Karpas-422 (cell line): Measurements from ENCODE around the gene TPD52L2. TPM values are rescaled to one million over a fixed set of nuclear protein-coding genes. Genes with fewer than 3 reads are reported as not detected.

ENCODE experiments used
- DNase-seq: peaks from one replicate; pipeline ENCODE4 v3.0.0-alpha.2; 2015
- H2AFZ ChIP-seq: fragments of 200-600 bp; sonication (generic); 2 replicates; pipeline ENCODE4 v1.6.1; 2014; ENCODE audit warnings: antibody characterized with exemption, low read length, mixed read lengths
- H3K27ac ChIP-seq: fragments of 200-600 bp; sonication (generic); 2 replicates; pipeline ENCODE4 v1.5.1; 2014; ENCODE audit warnings: mild to moderate bottlenecking, low read length, moderate library complexity
- H3K27me3 ChIP-seq: fragments of 200-600 bp; sonication (generic); 2 replicates; pipeline ENCODE4 v1.6.1; 2014; ENCODE audit warnings: low read length, mixed read lengths
- H3K36me3 ChIP-seq: fragments of 200-600 bp; sonication (generic); 2 replicates; pipeline ENCODE4 v1.6.1; 2014; ENCODE audit warnings: low read length, mixed read lengths; ENCODE audit not compliant: insufficient read depth
- H3K4me1 ChIP-seq: fragments of 200-600 bp; sonication (generic); 2 replicates; pipeline ENCODE4 v1.6.1; 2014; ENCODE audit warnings: mild to moderate bottlenecking, low read length, mixed read lengths
- H3K4me2 ChIP-seq: fragments of 200-600 bp; sonication (generic); 2 replicates; pipeline ENCODE4 v1.6.1; 2014; ENCODE audit warnings: low read length, low read depth, mild to moderate bottlenecking; ENCODE audit not compliant: poor library complexity, severe bottlenecking
- H3K4me3 ChIP-seq: fragments of 200-600 bp; sonication (generic); 2 replicates; pipeline ENCODE4 v1.5.1; 2014; ENCODE audit warnings: mild to moderate bottlenecking, antibody characterized with exemption, low read length, mixed read lengths
- H3K79me2 ChIP-seq: fragments of 200-600 bp; sonication (generic); 2 replicates; pipeline ENCODE4 v1.6.1; 2014; ENCODE audit warnings: mild to moderate bottlenecking, low read length, mixed read lengths
- H3K9ac ChIP-seq: fragments of 200-600 bp; sonication (generic); 2 replicates; pipeline ENCODE4 v1.6.0; 2014; ENCODE audit warnings: low read length
- H3K9me2 ChIP-seq: fragments of 200-600 bp; sonication (generic), shearing (Covaris generic); replicated peaks from 2 replicates; pipeline ENCODE4 v1.6.0; 2014; ENCODE audit warnings: mild to moderate bottlenecking, low read length, moderate library complexity; ENCODE audit not compliant: insufficient read depth
- H3K9me3 ChIP-seq: fragments of 300-700, 200-600 bp; sonication (generic); 2 replicates; pipeline ENCODE4 v1.6.1; 2014; ENCODE audit warnings: low read length, mixed read lengths
- H4K20me1 ChIP-seq: fragments of 200-600 bp; sonication (generic); 2 replicates; pipeline ENCODE4 v1.6.1; 2014; ENCODE audit warnings: mild to moderate bottlenecking, antibody characterized with exemption, low read length, low read depth; ENCODE audit not compliant: insufficient read depth
- total RNA-seq: library from RNA; depleted of rRNA; stranded (reverse); fragments of >200 nt; shearing (Covaris generic); gene quantifications from 2 replicates; pipeline ENCODE4 v1.2.3, GENCODE V29; 2014; ENCODE audit warnings: low replicate concordance

The TPD52L2 gene
- total RNA-seq, 1 experiment from 2014 or later: 25.9 TPM

DNA sequence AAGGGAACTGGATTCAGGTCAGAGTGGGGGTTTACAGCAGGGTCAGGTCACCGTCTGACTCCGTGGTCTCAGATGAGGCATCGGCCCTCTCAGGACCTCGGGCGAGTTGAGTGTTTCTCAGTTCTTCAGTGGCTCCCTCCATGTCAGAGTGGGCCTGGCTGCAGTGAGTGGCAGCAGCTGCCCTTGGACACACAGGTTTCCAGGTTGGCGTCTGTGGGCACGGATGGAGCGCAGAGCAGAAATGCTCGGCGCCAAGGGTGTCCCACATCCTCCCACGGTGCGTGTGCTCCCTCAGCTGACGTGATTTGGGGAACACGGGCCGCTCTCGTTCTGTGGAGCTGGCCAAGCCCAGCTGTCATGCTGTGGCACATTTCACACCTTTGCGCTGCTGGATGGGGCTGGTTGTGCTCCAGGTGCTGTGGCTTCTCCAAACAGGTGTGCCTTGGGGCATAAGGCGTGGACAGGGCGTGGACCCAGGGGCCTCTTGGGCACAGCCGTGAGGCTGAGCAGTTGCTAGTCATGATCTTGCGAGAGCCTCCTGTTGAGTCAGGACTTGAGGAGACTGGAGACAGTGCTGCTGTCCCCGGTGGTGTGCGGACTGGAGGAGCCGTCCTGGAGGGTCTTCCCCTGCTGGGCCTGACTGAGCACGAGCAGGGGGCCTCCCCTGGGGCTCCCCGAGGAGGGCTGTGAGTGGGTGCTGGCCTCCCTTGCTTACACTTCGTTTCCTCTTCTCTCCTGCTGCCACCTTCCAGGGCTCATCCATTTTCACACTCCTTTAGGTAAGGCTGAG is 20.4 kb downstream of the TPD52L2 start:
- DNase-seq: no peak
- Histone ChIP-seq H3K79me2 (peaks cover 2% of the 10 kb centered on the region; the same call in 1 of the 2 replicates), H3K9me3 (no peaks in the 10 kb centered on the region), H3K36me3 (peaks cover 4% of the 10 kb centered on the region; the same call in 1 of the 2 replicates), H3K9me2 (no peaks in the 10 kb centered on the region), H3K27ac (no peak overlapping the region), H3K4me3 (no peak overlapping the region), H4K20me1 (no peaks in the 10 kb centered on the region), H3K27me3 (no peaks in the 10 kb centered on the region), H3K9ac (no peak overlapping the region), H2AFZ (no peak overlapping the region), H3K4me1 (no peaks in the 10 kb centered on the region), H3K4me2 (no peak overlapping the region)

DNA sequence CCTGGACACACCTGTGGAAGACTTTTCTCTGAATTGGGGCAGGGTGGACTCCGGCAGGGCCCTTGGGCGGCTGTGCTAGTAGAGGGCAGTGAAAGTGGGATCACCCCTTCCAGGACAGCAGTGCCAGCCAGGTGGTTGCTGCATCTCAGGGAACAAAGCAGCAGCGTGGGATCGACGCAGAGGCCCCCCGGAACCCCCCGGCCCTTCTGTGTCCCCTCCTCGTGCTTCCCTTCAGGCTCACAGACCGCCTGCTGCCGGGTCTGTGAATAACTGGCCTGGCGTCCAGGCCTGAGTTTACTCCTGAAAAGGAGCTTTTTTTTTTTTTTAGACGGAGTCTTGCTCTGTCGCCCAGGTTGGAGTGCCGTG is 21.0 kb downstream of the TPD52L2 start:
- no peak overlapping the region for H2AFZ ChIP-seq
- H3K9ac ChIP-seq: no peak overlapping the region
- no peaks in the 10 kb centered on the region for H4K20me1 ChIP-seq
- no peak overlapping the region for H3K27ac ChIP-seq
- H3K27me3 ChIP-seq: no peaks in the 10 kb centered on the region
- H3K9me3 ChIP-seq: no peaks in the 10 kb centered on the region
- H3K9me2 ChIP-seq: no peaks in the 10 kb centered on the region
- no peak overlapping the region for H3K4me2 ChIP-seq
- H3K4me1 ChIP-seq: no peaks in the 10 kb centered on the region
- H3K36me3 ChIP-seq: peaks cover 4% of the 10 kb centered on the region
- peaks cover 2% of the 10 kb centered on the region; the same call in 1 of the 2 replicates for H3K79me2 ChIP-seq
- no peak for DNase-seq
- no peak overlapping the region for H3K4me3 ChIP-seq

DNA sequence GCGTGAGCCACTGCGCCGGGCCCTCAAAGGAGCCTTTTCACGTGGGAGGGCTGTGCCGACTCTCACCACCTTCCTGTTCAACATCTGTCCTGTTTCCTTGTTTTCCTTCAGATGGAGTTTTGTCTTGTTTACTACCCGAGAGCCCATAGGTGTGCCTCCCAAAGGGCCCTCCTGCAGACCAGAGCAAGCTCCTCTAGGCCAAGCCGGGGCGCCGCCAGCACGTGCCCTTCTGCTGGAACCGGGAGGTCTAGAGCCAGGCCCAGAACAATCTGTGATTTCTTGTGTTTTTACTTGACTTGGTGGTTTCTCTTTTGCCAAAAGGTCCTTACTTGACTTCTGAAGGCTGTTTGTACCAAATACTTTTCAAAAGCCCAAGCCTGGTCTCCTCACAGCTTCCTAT is 21.9 kb downstream of the TPD52L2 start:
- H3K9ac ChIP-seq: no peak overlapping the region
- H3K9me3 ChIP-seq: no peaks in the 10 kb centered on the region
- H3K79me2 ChIP-seq: peaks cover 2% of the 10 kb centered on the region; the same call in 1 of the 2 replicates
- no peak overlapping the region for H3K4me2 ChIP-seq
- H3K27me3 ChIP-seq: no peaks in the 10 kb centered on the region
- H3K27ac ChIP-seq: no peak overlapping the region
- no peaks in the 10 kb centered on the region for H3K4me1 ChIP-seq
- no peaks in the 10 kb centered on the region for H3K9me2 ChIP-seq
- H2AFZ ChIP-seq: no peak overlapping the region
- no peak for DNase-seq
- peaks cover 4% of the 10 kb centered on the region for H3K36me3 ChIP-seq
- H3K4me3 ChIP-seq: no peak overlapping the region
- H4K20me1 ChIP-seq: no peaks in the 10 kb centered on the region

DNA sequence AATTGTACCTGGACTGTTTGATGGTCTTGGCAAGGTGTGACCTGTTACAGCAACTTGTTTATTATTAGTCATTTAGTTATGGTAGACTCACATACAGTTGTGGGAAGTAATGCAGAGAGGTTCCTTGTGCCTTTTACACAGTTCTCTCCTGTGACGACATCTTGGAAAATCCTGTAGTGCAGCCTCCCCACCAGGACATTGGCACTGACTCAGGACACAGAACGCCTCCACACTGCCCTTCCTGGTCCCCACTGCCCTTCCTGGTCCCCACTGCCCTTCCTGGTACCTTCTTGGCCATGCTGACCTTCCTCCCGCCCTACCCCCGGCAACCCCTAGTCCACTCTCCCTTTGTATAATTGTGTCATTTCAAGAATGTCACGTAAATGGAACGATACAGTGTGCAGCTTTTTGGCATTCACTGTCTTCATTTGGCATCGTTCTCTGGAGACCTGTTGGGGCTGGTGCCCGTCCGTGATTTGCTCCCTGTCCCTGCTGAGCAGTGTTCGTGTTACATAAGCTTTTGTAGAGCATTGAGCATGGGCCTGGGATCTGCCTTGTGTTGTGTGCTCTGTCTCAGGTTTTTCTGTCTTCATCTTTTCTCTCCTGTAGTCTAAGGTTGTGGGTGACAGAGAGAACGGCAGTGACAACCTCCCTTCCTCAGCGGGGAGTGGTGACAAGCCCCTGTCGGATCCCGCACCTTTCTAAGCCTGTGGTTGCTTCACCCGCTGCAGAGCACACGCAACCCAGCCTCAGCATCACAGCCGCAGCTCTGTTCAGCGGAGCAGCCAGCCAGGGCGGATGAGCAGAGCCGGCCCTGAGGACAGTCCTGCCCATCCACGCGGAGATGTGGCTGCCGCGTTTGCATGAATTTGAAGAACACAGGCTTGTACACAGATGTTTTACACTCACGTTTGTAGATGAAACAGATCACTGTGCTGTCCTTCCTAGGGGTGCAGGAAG is 24.5 kb downstream of the TPD52L2 start:
- Histone ChIP-seq H4K20me1 (no peaks in the 10 kb centered on the region), H3K9me2 (no peaks in the 10 kb centered on the region), H3K27ac (no peak overlapping the region), H3K27me3 (no peaks in the 10 kb centered on the region), H3K9me3 (no peaks in the 10 kb centered on the region), H3K4me1 (0 out of 2 replicates have a peak, but pooled peaks cover 1% of the 10 kb centered on the region), H3K4me3 (no peak overlapping the region), H3K36me3 (peaks cover 4% of the 10 kb centered on the region), H3K79me2 (no peaks in the 10 kb centered on the region), H2AFZ (no peak overlapping the region), H3K4me2 (no peak overlapping the region), H3K9ac (no peak overlapping the region)
- no peak for DNase-seq

DNA sequence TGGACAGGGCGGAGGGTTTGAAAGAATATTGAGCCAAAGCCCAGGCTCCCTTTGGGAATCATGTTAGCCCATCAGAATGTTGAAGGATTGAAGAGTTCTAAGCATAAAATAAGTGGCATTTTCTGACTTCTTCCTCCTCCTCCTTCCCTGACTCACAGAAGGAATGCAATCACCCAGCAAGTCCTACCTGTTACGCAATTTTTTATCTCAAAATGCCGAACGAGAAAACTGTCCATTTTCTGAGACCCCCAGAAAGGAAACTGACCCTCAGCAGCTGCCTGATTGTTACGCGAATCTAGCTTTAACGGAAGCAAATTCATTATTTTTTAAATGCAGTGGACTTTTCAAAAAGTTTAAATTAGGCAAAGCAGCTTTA is 25.1 kb downstream of the TPD52L2 start:
- Histone ChIP-seq H2AFZ (no peak overlapping the region), H3K79me2 (no peaks in the 10 kb centered on the region), H3K4me2 (no peak overlapping the region), H4K20me1 (no peaks in the 10 kb centered on the region), H3K9me2 (no peaks in the 10 kb centered on the region), H3K27me3 (no peaks in the 10 kb centered on the region), H3K9me3 (no peaks in the 10 kb centered on the region), H3K4me1 (0 out of 2 replicates have a peak, but pooled peaks cover 3% of the 10 kb centered on the region), H3K4me3 (no peak overlapping the region), H3K36me3 (peaks cover 4% of the 10 kb centered on the region), H3K27ac (no peak overlapping the region), H3K9ac (no peak overlapping the region)
- no peak for DNase-seq

DNA sequence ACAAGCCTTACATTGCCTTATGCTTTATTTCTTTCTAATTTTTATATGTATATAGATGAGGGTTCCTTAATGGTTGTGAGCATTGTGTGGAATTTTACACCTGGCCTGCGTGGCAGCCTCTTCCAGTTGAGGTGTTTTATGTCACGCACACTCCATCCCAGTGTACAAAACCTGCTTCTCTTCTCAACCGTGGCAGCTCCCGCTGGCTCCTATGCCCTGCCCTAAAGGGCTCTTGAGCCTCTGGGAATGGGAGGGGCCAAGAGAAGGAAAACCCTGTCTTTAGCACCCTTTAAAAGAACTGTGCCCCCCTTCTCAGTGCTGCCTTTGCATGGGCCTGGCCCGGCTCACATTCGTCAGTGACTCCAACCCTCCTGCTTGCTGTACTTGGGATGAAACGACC is 25.5 kb downstream of the TPD52L2 start:
- Histone ChIP-seq H3K4me2 (no peak overlapping the region), H3K36me3 (peaks cover 4% of the 10 kb centered on the region), H3K9me2 (no peaks in the 10 kb centered on the region), H2AFZ (no peak overlapping the region), H3K9me3 (no peaks in the 10 kb centered on the region), H3K9ac (no peak overlapping the region), H3K4me3 (no peak overlapping the region), H3K4me1 (0 out of 2 replicates have a peak, but pooled peaks cover 3% of the 10 kb centered on the region), H4K20me1 (no peaks in the 10 kb centered on the region), H3K27me3 (no peaks in the 10 kb centered on the region), H3K27ac (no peak overlapping the region), H3K79me2 (peaks cover 2% of the 10 kb centered on the region)
- DNase-seq: no peak

DNA sequence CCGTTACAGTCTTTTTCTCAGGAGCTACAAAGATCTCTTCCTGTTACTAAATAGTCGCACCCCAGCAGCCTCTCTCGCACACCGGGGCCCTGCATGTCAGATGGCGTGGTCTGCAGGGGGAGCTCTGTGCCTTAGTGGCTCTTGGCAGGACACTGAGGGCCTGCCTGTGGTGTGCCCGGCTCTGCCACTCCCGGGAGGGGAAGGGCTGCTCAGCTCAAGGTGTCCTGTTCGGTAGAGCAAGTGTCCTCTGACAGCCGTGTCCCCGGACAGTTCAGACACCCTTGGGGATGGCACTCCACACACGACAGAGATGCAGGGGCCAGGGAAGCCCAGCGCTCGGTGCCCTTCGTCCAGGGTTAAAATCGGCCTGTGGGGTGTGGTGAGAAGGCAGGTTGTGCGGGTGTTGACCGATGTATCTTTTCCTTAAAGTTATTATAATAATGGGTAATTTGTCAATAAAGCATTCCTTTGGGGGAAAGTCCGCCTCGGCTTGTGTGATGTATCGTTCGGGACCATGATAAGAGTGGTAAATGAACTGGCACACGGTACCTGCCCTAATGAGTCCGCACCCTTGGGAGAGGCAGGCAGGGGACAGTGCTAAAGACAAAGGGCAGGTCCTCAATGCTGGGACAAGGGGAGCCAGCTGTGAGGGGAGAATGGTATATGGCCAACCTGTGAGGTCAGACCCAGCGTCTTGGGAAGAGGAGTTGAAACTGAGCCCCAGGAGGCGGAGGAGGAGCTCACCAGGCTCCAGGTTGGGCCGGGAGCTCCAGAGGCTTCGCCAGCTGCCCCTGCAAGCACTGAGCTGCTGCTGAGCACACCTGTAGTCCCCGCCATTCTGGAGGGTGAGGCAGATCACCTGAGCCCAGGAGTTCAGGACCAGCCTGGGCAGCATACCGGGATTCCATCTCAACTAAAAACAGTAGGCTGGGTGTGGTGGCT is 26.3 kb downstream of the TPD52L2 start:
- Histone ChIP-seq H4K20me1 (peaks cover 6% of the 10 kb centered on the region; the same call in 1 of the 2 replicates), H3K79me2 (peaks cover 9% of the 10 kb centered on the region), H3K9ac (no peak overlapping the region), H3K4me2 (no peak overlapping the region), H3K4me3 (no peak overlapping the region), H3K9me2 (no peaks in the 10 kb centered on the region), H3K9me3 (no peaks in the 10 kb centered on the region), H3K4me1 (peaks cover 8% of the 10 kb centered on the region), H2AFZ (no peak overlapping the region), H3K27me3 (no peaks in the 10 kb centered on the region), H3K27ac (no peak overlapping the region), H3K36me3 (peaks cover 4% of the 10 kb centered on the region)
- DNase-seq: no peak
